T-helper 1 cell (primary cell): ENCODE results near the gene STRA8.

ENCODE experiments used
- DNase-seq, 5 donors: peaks; one replicate each; pipeline ENCODE4 v3.0.0-alpha.2; 2012 to 2020

STRA8 gene

DNA sequence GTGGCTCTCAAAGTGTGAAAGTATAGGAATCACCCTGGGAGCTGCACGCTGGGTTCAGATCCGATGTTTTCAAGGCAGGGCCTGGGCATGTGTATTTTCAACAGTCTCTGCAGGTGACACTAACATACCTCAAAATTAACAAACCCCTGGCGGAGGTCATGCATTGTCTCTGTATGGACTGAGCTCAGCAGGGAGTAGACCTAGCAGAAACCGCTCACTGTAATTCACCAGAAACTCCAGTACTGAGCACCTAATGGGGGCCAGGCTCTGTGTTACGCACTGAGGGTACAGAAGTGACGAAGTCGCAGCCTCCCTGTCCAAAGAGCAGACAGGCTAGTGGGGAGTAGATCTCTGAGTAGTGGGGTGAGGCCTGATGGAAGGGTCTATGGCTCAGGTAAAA is 5.6 kb downstream of the STRA8 start:
- no peak for DNase-seq

DNA sequence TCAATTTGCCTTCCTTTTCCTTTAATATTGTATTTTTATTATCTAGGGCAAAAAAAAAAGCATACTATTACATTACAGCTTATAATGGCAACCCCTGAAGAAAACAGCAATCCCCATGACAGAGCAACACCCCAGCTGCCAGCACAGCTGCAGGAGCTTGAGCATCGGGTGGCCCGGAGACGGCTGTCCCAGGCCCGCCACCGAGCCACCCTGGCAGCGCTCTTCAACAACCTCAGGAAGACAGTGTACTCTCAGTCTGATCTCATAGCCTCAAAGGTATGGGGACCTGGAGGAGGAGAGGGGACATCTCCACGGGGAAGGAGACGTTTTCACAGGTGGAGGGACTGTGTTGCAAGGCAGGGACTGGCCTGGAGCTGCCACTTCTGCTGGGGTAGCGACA is 6.8 kb downstream of the STRA8 start:
- no peak for DNase-seq

DNA sequence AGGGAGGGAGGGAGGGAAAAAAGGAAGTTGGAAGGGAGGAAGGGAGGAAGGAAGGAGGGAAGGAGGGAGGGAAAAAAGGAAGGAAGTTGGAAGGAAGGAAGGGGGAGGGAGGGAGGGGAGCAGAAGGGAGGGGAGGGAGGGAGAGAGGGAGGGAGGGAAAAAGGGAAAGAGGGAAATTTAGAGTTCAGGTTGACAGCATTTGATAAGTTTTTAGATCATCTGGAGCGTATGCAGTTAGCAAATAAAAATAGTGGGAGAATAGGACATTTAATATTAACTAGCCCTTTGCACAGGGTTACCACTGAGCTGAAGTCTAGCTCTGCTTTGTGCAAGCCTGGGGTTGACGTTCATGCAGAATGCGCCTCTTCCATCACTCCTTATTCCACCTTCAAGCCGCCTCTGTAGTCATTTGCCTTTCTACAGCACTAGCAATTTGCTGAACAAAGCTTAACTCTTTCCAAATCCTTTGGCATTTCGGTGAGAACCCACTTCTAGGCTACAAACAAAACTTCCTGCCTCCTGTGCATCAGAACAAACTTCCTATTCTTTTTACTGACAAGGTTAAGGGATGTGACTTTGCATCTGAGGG is 8.6 kb downstream of the STRA8 start:
- DNase-seq, result no peak

DNA sequence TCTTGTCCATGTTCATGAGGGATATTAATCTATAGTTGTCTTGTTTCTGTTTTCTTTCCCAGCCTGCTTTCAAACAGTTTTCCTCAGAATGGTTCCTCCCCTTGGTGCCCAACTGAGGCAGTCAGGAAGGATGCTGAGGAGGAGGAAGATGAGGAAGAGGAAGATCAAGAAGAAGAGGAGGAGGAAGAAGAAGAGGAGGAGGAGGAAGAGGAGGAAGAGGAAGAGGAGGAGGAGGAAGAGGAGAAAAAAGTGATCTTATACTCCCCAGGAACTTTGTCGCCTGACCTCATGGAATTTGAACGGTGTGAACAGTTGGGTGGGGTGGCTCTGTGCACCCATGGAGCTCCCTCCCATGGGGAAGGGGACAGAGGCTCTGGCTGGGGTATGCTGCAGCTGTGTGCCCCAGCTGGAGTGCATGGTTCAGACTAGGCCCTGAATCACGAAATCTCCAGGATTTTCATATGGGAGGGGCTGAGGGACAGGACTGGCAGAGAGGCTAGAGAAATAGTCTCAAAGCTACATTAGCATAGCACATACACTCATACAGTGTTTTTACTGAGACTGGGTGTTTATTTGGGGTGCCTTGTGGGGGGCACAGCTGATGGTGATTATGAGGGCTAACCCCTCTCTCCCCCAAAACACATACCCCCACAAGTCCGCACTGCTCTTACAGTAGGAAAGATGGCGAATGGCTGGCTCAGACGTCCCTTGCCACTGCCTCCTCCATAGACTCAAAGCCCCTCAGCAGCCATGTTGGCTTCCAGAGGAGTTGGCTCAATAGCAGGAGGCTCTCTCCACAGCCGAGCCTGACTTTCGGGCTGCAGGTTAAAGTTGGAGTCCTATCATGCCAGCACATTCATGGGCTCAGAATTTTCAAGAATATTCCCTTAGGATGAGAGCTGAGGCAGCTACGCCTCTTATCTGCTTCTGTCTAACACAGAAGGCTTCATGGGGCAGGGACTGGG is 11.9 kb downstream of the STRA8 start:
- DNase-seq, result no peak

DNA sequence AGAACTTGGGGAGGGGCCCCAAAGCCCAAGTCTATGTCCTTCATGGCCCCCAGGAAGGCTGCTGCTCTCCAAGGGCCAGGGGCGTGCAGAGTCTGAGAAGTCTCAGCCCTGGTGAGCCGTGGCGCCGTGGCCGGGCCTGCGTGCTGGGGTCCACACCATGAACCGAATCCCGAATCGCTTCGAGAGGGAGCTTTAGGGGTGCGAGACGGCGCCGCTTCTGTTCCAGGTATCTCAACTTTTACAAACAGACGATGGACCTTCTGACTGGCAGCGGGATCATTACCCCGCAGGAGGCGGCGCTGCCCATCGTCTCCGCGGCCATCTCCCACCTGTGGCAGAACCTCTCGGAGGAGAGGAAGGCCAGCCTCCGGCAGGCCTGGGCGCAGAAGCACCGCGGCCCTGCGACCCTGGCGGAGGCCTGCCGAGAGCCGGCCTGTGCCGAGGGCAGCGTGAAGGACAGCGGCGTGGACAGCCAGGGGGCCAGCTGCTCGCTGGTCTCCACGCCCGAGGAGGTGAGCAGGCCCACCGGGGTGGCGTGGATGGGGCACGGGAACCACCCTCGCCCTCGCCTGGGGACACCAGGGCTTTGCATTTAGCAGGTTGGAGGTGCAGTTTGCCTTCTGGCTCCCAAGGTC is 12.7 kb downstream of the STRA8 start:
- no peak for DNase-seq

DNA sequence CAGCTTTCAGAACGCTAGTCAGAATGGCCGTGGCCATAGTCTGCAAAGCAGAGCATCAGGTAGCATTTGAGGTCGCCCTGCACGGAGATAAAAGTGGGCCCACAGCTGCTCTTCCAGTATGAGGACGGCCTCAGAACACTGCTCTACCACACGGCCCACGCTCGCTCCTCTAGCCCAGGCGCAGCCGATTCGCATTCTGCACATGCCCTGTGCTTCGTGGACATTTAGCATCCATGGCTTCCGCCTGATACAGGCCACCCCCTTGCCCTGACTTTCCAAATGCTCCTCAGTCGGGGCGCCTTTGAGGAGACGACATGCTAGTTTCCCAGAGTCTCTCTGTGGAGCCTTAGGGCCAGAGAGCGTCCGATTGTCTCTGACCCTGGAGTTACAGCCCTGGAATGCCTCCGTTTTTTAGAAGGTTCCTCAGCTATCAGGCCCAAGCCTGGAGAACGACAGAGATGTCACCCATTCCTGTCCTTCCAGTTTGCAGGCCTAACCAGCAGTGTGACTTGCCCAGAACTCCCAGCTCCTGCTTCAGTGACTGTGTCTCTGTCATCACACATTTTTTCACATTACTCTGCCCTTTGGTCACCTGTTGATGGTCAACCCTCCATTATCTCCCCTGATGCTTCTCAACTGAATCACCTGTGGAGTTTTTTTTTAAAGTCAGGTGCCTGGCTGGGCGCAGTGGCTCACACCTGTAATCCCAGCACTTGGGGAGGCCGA is 14.3 kb downstream of the STRA8 start:
- no peak for DNase-seq

DNA sequence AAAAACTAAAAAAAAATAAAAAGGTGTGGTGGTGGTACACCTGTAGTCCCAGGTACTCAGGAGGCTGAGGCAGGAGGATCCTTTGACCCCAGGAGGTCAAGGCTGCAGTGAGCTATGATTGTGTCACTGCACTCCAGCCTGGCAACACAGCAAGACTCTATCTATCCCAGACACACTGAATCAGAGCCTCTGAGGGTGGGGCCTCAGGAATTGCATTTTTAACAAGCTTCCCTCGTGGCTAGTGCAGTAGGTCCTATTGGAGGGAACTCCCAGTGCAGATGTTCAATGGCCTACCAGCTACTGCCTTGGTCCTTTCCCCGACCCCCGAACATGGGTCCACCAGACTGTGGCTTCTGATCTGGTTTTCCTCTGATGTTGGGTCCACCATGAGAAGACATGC is 14.9 kb downstream of the STRA8 start:
- DNase-seq, result no peak

DNA sequence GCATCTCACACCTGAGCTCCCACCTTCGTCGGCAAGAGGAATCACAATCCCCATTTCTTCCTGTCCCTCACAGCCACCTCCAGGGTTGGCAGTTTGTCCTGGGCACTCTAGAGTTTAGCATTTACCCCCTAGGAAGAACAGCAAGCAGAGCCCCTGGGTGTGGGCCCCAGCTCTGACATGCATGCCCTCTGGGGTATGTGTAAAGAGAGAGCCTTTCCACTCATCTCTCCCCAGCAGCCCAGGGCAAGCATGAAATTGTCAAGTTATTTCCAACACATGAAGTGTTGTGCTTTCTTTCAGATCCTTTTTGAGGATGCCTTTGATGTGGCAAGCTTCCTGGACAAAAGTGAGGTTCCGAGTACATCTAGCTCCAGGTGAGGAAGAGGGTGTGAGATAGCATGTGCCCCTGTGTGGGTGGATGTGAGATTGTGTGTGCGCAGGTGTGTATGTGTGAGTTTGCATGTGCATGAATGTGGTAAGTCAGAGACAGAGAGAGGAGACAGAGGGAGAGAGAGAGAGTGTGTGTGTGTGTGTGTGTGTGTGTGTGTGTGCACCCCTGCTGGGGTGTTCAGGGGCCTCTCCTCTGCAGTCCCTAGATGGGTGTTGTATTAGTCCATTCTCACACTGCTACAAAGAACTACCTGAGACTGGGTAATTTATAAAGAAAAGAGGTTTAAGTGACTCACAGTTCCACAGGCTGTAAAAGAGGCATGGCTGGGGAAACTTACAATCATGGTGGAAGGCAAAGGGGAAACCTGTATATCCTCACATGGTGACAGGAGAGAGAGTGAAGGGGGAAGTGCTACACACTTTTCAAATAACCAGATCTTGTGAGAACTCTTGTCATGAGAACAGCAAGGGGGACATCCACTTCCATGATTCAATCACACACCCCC is 18.1 kb downstream of the STRA8 start:
- no peak for DNase-seq

DNA sequence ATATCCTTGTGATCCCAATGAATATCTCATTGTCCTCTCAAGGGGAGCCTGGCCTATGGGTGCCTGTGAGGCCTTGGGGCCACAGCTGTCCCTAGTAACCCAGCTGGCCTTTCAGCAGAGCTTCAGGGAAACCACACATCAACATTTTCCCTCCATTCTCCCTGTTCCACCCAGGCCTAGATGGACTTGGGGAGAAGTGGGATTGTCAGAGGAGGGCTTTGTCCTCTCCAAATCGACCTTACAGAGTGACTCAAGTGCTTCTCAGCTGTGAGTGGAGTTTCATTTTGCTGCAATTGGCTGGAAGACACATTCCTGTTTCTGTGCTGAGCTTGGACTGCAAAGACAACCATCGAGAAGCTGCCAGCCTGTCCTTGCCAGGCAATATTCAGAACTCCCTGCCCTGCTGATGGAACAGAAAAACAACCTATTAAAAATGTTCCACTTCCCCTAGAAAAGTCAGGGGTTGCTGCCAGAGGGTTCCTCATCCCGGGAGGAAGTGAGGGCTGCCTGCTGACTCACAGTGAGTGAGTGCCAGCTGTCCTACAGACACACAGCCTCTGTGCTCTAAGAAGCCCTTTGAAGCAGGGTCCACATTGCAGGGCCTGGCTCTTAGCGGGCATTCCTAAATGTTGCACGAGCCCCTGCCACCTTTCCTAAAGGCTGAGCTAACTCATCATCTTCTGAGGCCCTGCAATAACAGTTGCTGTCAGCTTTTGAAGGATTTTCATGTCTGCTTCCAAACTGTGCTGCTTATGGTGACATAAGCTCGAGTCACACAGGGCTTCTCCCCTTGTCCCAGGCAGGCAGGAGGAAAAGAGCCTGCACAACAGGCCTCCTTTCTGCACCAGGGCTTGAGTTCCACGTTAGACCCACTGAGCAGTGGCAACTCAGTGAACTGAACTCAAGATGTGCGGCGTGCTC is 20.5 kb downstream of the STRA8 start:
- DNase-seq, result peak in 1 of 5 donors; percentile 2

DNA sequence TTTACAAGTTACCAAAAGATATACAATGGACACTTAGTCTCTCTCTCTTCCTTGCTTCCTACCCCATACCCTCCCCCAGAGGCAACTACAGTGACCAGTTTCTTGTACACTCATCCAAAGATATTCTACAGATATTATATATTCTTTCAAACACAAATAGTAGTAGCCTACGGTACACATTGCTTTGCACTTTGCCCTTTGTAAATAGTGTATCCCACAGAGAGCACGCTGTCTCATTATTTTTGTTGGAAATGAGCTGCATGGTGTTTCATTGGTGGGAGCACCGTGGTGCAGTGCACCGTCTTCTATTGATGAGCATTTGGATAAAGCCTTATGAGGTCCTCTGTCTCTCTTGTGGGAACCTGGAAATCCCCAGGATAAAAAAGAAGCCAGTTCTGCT is 24.2 kb downstream of the STRA8 start:
- no peak for DNase-seq

DNA sequence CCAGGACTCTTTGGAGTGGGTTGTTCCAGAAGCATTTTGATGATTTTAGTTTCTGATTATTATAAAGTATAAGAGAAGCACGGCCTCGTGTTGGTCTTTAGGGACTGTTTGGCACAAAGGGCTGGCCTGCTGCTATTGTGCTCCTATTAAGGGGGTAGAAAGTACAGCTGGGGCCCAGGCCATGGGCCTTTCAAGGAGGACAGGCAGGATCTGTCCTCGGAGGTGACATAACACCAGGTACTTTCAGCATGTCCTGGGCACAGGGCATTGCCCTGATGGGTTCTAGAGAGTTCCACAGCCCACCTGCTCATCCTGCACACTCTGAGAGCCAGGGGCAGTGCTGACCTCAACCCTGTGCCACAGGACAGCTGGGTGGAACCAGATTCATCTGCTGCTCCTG is 24.9 kb downstream of the STRA8 start:
- DNase-seq, result no peak

DNA sequence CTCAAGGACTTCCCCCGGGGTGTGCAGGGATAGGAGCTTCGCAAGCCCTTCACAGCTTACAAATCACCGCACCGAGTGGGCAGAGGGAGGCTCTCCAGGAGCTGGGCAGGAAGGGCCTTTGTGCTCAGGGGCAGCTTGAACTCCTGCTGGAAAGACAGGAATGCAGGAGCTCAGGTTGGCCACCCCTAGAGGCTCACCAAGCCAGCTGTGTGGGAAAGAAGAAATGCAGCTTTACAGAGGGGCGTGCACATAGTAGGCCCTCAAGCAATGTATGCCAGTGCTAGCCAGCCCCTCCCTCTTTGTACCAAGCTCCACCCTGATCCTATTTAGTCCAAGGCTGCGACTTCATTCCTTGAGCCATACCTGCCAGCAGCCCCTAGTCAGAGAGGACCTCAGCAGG is 26.1 kb downstream of the STRA8 start:
- DNase-seq, result no peak

DNA sequence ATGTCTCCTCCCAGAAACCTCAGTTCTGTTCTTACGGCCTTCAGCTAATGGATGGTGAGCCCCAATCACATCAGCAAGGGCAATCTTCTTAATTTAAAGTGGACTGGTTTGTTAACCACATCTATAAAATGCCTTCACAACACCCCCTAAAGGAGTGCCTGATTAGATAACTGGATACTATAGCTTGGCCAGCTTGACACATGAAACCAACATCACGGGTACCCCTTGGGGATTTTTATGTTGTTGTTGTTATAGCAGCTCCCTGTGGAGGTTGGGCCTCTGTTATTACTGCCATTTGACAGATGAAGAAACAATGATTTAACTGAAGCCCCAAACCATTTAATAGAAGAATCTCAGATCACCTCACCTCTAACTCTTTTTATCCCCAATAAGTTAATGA is 26.8 kb downstream of the STRA8 start:
- no peak for DNase-seq

DNA sequence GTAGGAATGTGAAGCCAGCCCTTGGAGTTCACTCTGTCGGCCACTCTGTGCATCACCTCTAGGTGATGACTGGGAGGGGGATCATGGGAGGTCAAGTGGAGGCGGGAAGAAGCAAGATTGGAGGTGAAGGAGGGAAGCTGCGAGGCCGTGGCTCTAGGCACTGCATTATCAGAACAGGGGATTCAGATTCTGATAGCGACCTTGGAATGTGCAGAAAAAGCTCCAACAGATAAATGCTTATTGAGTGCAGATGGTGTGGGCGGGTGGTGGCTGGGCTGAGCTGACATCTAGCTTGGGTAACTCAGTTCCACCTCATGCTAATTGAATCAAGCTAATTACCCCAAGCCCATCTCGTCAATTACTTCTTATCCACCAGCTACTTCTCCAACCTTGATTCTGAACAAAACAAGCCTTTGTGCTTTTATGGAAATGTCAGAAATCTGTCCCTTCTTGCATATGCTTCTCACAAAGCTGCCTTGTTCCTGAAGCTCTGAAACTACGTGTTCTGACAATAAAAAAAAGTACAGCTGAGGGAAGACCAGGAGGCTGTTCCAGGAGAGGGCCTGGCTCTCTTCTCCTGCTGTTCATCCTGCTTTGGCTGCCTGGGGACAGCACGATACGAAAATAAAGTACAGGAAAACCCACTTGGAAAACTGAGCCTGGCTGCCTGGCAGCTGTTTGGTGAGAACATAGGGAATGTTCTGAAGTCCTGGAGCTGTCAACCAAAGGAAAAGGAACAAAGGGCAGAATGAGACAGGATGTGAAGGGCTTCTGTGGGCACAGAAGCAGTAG is 27.5 kb downstream of the STRA8 start:
- DNase-seq, result no peak

DNA sequence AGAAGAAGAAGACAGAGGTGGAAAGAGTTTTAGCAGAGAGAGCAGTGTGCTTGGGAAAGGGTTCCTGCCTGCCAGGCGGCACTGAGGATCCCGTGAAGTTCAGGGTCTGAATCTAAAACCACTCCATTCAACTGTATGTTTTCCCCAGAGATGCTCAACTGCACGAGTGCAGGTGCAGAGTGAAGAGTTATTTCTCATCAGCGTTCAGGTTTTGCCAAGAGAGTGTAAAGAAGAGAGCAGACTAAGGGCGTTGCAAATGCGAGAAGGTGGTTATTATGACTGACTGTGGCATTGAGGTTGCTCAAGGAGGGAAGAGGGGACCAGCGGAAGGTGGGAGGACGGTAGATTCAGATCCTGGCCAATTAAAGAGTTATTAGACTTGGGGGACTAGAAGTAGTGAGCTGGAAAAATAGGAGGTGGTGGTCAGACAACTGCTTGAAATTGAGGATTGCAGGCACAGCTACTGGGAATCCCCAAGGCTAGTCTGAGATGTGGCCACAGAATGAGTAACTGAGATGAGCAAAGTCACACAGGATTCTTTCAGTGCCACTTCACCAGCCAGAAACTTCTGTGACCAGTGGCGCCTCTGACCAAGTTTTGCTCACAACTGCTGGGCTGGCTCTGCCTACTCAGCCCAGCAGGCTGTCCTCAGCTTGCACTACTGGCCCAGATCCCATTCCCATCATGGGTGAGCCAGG is 29.1 kb downstream of the STRA8 start:
- no peak for DNase-seq

DNA sequence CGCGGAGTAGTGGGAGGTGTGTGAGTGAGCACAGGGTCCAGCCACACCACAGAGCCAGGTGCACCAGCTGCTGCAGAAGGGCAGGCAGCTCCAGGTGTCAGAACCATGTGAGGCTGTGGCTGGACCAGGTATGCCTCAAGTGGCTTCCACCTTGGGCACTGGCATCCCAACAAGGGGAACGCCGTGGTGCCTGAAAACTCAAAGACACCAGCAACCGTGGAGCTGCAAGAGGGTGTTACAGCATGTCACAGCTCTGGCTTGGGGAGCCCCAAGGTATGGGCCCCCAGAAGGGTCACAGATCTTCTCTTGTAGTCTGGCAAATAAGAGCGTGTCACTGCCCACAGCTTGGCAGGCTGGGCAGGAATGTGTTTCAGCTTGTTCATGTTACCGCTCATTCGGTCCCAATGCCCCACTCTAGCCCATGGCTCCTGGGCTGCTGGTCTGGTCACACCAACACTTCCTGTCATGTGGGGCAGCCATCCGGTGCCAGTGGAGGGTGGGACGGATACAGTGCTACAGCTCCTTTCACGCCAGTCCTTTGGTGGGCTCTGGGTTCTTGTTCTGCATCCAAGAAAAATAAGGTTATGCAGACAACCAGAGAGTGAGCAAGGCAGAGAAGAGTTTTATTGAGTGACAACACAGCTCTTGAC is 29.8 kb downstream of the STRA8 start:
- DNase-seq, result no peak

DNA sequence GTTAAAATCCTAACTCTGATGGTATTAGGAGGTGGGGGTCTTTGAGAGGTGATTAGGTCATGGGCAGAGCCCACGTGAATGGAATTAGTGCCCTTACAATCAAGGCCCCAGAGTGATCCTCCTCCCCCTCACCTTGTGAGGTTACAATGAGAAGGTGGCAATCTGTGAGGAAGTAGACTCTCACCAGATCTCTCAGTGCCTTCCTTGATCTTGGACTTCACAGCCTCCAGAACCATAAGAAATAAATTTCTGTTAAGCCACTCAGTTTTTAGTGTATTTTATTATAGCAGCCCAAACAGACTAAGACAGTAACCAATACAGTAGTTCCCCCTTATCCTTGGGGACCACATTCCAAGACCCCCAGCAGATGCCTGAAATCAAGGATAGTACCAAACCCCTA is 32.0 kb downstream of the STRA8 start:
- DNase-seq, result no peak

DNA sequence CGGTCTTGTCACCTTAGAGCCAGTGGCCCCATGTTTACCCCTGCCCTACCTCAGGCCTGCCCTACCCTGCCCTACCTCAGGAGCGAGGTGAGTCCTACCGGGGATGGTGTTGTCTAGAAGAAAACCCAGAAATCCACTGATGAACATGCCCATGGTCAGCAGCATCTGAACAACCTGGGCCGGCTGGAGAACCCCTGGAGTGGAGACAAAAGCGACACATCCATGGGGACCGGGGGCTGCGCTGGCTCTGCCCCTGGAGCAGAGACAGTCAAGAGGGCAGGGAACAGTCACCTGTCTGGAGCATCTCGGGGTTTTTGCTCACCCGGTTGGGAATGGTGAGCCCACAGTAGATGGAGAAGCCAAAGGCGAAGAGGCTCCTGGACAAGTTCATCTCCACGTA is 36.3 kb downstream of the STRA8 start:
- DNase-seq, result no peak
